HG02571 (cell line): ENCODE measurements around the gene SIL1.
"Not testable (repeated sequence)": the region's sequence is repeated elsewhere in the genome, so short reads cannot be mapped to it uniquely, and the experiment has no call there.

Experiments used
- ATAC-seq: cut with Tn5 transposase; IDR thresholded peaks from one replicate; pipeline ENCODE4 v1.9.1; 2021; ENCODE audit warnings: mild to moderate bottlenecking, moderate library complexity; ENCODE audit not compliant: unreplicated experiment

The SIL1 gene

DNA sequence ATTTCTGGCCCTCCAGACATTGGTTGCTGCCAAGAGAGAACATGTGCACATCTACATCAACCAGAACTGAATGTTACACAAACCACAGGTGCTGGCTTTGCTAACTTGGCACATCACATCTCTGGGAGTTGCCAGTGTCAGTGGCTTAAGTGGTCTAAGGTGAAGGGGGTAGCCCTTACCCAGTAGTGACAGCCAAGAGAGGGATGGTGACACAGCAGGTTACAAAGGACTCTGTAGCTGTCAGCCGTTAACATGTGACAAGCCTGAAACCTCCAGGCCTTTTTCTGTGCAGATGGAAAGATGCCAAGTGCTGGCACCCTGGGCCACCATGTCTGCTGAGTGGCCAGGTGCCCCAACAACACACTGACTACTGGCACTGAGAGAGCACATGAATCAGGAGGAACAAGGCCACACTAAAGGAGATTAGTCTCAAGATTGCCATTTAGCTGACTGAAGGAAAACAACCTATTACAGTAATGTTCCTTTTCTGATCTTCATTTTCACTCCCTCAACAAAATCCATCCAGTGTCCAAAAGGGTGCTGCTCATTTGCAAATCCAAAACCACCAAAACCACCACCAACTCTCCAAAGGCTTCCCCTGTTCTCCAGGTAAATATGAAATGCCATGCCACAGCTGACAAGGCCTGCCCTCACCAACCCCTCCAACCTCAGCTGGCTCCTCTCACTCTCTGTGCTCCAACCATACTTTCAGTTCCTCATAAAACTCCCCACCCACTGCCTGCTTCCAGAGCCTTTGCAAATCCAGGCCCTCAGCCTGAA is 20.2 kb downstream of the SIL1 start:
- ATAC-seq: no peak

DNA sequence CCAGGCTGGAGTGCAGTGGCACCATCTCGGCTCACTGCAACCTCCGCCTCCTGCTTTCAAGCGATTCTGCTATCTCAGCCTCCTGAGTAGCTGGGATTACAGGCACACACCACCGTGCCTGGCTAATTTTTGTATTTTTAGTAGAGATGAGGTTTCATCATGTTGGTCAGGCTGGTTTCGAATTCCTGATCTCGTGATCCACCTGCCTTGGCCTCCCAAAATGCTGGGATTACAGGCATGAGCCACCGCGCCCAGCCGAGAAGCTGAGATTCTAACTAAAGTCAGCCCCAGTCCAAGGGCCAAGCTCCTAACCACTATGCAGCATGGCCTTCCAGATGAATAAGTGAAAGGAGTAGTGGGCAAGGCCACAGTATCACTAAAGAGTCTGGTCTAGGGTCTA is 20.9 kb downstream of the SIL1 start:
- not testable (repeated sequence) for ATAC-seq

DNA sequence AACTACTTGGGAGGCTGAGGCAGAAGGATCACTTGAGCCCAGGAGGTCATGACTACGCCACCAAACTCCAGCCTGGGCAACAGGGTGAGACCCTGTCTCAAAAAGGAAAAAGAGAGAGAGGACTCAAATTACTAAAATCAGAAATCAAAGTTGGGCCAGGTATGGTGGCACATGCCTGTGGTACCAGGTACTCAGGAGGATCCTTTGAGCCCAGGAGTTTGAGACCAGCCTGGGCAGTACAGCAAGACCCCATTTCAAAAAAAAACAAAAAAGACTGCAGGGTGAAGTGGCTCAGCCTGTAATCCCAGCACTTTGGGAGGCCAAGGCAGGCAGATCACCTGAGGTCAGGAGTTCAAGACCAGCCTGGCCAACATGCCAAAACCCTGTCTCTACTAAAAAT is 23.8 kb downstream of the SIL1 start:
- not testable (repeated sequence) for ATAC-seq

DNA sequence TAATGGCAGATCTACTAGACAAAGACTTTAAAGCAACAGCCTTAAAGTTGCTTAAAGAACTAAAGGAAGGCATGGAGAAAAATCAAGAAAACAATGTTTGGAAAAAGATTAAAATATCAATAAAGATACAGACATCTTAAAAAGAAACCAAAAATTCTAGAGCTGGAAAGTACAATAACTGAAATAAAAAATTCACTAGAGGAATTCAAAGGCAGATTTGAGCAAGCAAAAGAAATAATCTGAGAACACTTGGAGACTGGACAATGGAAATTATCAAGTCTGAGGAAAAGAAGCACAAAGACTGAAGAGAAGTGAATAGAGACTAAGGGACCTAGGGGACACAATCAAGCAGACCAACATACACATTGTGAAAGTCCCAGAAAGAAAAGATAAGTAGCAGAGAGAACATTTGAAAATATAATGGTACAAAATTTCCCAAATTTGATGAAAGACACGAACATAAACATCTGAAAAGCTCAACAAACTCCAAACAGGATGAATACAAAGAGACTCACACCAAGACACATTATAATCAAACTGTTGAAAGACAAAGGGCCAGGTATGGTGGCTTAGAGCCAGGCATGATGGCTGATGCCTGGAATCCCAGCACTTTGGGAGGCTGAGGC is 26.3 kb downstream of the SIL1 start:
- ATAC-seq: no peak

DNA sequence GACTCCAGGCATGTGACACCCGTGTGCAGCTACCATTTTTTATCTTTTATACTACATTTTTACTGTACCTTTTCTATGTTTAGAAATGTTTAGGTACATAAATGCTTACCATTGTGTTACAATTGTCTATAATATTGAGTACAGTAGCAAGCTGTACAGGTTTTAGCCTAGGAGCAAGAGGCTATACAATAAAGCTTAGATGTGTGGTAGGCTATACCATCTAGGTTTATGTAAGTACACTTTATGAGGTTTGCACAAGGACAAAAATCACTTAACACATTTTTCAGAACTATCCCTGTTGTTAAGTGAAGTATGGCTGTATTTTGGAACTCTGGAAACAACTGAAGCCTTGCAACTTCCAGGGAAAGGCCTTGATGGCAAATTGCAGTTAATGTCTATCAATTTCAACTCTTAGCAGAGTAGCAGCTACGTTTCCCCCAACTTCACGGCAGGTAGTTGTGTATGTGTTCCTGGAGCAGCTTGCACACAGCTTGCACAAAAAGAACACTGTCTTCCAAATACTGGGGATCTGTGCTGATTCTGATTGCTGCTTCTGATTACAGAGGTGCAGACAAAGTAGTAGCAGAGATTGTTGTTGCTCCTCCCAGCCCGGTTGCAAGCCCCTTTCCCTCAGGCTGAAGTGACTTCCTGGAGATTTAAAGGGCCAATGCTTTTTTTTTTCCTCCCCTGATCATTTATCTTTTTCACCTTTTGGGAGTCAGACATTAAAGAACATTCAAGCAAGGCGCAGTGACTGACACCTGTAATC is 30.0 kb downstream of the SIL1 start:
- no peak for ATAC-seq

DNA sequence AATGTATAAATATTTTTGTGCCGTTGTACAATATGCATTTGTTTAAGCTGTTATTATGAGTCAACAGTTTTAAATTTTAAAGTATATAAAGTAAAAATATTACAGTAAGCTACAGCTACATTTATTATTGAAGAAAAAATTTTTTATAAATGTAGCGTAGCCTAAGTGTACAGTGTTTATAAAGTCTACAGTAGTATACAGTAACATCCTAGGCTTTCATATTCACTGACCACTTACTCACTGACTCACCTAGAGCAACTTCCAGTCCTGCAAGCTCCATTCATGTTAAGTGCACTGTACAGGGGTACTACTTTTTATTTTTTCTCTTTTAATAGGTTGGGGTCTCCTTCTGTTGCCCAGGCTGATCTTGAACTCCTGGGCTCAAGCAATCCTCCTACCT is 30.6 kb downstream of the SIL1 start:
- no peak for ATAC-seq

DNA sequence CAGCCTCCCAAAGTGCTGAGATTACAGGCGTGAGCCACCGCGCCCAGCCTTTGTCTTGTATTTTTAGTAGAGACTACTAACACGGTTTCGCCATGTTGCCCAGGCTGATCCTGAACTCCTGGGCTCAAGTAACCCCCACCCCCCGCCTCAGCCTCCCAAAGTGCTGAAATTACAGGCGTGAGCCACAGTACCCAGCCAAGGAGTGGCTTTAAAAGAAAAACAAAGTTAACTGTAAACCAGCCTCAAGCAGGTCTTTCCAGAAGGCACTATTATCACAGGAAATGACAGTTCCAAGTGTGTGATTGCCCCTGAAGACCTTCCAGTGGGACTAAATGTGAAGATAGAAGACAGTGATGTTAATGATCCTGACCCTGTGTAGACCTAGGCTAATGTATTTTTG is 31.1 kb downstream of the SIL1 start:
- no peak for ATAC-seq

DNA sequence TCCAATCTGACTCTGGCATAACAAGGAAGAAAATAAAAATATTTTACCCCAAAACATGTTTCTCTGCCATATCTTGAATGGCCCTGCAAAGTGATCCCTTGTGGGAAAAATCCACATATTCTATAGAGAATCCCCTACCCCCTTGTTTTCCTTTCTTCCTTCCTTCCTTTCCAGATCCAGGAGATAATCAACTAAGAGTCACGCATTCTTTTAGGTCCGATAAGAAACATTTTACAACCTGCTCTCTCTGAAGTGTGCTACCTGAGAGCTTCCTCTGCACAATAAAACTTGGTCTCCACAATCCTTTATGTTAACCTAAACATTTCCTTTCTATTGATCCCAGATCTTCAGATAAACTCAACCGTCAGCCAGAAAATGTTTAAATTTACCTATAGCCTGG is 33.3 kb downstream of the SIL1 start:
- ATAC-seq: not testable (repeated sequence)

DNA sequence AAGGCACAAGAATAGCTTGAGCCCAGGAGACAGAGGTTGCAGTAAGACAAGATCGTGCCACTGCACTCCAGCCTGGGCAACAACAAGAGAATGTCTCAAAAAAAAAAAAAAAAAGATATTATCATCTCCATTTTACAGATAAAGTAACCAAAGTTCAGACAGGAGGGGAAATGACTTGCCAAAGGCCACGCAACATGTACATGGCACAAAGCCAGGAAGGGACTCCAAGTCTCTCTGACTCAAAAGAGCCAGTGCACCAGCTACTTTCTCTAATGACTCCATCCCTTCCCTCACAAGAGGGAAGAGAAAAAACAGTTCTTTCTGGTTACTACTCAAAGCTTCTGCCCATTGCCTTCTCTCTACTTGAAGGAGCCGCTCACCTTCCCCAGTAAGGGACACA is 34.1 kb downstream of the SIL1 start:
- ATAC-seq: no peak

DNA sequence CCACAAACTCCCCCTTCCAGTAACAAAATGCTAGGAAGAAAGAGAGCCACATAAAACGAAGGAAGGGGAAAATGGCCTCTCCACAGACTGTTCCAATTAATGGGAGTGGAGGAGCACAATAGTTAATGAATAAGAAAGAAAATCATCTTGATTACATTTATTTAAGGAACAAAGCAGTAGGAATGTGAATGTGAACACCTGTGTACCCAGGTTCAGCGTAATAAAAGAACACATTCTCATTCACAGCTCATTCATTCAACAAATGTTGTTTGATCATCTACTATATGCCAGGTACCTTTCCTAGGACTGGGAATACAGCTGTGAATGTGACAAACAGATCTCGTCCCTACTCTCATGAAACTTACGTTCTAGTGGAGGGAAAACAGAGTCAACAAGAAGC is 35.7 kb downstream of the SIL1 start:
- no peak for ATAC-seq

DNA sequence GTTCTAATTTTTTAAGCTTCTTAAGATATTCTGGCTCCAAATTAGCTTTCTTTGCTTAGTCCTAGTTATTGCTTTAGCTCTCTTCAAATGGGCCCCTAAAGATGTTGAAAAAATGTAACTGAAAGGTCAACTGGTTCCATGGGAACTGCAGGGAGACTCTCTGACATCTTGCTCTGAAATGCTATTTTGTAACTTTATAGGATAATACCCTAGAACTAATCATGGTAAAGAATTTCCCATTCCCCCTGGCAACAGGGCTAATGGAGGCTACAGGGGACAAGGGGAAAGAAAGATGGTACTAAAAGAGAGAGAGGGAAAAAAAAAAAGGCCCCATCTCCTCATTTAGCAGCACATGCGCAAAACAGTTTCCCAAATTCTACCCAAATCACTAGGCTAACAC is 39.4 kb downstream of the SIL1 start:
- no peak for ATAC-seq

DNA sequence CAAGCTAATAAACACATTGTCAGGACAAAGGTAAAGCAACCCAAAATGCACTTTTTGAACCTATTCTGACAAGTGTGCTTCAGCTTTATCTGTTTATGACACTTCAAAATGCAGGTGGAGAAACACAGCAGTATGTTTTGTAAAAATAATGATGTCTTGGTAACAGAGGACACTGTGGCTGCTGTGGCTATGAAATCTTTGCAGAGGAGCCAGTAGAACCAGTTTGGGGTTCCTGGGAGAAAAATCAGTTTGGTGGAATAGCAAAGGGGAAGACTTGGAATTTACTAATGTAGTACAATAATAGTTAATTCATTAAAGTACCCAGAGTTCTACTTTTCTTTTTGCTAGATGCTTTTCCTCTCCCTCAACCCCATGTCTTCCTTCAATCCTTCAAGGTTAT is 40.6 kb downstream of the SIL1 start:
- ATAC-seq: no peak

DNA sequence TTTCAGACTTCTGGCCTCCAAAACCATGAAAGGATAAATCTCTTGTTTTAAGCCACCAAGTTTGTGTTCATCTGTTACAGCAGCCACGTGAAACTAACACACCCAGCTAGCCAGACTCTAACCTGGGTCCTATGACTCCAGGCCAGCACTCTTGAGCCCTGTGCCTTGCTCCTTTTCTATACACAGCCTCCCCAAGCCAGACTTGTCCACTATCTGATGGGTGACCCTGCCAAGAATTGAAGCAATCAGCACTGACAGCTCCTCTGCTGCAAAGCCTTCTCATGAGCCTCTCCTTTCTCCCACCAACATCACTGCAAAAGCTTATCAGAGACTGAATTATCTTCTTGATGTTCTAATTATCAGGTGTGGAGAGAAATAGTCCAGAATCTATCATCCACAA is 41.4 kb downstream of the SIL1 start:
- no peak for ATAC-seq

DNA sequence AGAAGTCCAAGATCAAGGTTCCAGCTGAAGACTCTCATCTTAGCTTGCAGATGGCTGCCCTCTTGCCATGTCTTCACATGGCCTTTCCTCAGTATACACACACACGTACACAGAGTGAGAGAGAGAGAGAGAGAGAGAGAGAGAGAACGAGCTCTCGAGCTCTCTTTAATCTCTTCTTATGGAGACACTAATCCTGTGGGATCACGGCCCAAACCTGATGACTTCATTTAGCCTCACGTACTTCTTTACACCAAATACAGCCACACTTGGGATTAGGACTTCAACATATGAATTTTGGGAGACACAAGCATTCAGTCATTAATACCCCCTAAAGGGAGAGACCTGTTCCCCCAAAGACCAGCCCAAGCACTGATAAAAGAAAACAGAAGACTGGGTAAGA is 42.8 kb downstream of the SIL1 start:
- no peak for ATAC-seq

DNA sequence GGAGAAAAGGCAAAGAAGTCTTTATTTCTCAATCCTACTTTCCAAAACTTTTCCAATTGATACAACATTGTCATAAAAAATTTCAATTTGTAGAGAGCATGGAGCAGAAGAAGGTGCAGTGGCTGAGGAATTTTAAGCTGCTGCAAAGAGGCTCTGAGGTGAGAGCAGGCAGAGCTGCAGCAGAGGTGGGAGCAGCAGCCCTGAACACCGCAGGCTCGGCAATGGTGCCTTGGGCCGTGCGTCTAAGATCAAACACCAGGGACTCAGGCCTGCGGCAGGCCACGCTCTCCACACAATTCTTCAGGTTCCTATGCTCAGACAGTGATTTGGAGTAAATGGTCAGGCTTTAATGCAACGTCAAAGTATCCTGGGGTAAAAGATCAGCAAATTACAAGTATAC is 46.3 kb downstream of the SIL1 start:
- ATAC-seq: no peak

DNA sequence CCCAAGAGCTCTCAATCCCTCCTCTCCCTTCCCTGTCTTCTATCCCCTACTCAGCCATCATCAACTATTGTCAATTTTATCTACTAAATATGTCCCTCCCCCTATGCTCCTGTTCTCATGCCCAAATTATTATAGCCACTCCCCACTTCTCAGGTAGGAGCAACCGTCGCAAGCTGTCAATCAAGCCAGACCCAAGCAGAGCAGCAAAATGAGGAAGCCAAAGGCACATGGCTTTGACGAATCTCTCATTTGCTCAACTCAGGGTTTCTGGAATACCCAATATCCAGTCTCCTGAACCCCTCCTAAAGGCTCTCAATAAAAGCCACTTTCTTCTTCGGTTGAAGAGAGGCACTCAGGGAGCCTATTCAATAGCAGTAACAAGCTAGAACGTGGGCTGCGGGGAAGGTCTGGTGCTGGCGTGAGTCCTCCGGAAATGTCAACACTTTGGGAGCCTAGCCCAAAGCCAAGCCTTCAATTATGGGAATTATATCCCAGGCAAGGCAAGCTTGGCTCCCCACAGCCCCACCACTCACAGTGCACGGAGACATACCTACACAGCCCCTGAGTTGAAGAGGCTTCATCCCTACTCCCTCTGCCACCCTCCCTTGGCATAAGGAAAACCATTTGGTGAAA is 47.7 kb downstream of the SIL1 start:
- no peak for ATAC-seq

DNA sequence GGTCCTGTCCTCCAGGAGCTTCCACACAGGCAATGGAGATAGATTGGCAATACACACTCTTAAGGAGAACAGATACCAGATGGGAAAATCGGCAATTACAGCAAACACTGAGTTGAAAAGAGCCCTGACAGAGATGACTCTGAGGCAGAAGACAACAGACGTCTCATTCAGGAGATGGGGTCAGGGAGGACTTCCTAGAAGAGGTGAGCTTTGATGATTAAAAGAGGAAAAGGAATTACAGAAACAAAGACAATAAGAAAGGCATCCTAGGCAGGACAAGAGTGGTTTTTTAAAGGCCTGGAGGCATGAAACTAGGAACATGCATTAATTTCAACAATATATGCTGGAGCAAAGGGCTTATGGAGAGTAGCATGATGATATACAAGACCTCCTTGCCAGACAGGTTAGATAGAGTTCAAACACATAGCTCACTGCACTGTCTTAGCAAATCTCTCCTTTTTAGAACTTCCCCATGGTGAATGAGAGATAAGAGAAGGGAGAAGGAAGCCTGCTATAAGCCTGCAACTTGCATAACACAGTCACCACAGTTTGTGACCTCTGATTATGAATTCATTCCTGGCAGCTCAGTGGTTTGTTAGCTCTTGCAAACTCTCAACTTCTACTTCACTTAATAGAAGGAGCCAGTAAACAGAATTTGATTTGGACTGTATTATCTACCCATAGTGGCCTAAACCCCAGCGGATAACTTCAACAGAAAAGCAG is 48.5 kb downstream of the SIL1 start:
- no peak for ATAC-seq

DNA sequence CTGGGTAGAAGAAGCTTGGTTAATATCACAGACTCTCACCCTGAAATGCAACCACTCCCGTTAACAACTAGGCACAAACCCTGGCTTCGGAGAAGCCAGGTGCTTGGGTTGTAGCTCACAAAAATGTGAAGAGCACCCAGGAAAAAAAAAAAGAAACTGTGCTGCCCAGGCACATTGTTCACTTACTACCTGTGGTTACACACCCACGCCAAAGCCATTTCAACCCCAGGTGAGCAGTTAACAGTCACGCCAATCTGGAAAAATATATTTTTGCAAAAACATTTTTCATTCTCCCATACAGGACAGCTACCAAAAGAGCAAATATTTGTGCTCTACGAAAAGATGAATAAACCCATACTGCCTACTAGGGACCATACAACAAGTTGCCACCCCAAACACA is 49.2 kb downstream of the SIL1 start:
- ATAC-seq: no peak

DNA sequence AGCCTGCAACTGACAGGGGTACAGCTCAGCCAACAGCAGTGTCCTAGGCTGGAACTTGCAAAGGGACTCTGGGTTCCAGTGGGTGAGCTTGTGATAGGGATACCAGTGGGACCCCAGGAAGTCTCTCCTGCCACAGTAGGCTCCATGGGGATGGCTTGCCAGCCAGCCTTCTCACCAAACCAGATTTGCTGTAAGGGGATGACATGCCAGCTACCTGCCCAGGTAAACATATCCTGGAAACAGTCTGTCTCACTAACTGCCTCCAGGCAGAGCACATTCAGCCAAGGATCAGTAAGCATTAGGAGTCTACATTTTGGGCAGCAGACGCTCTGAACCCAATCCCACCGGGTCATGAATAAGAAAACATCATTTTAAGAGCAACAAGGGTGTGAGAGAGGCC is 49.9 kb downstream of the SIL1 start:
- ATAC-seq: no peak

DNA sequence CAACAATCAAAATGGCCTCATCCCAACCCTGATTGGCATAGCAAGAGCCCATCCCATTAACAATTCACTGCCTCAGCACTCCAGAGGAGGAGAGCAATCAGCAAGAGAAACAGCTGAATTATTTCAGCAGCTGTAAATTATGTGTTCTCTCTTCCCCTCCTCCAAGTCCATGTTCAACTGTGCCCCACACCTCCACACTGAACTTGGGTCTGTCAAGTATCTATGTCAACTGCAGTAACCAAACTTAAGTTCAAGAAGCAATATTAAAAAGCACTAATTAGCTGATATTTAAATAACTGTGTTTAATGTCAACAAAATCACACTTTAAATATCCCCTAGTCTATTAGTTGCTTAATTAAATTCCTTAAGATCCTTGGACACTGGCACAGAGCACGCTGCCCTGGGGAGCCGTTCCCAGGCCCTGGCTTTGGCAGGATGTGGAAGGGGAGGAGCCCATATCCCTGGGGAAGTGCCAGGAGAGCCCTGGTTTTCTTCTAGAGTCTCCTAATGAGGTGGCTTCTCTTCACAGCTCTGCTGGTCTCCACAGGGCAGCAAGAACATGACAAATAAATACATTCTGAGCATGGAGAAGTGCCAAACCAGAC is 50.6 kb downstream of the SIL1 start:
- ATAC-seq: no peak
